Vagina (tissue), 2 donors: ENCODE measurements around the gene WTIP. TPM values are rescaled to one million over a fixed set of nuclear protein-coding genes. Genes with fewer than 3 reads are reported as not detected.

Source experiments
- DNase-seq, 2 donors: peaks; one replicate each; pipeline ENCODE4 v3.0.0-alpha.2; 2017; ENCODE audit errors: extremely low spot score in 2 of 2
- H3K27ac ChIP-seq: fragments of 200-600 bp; sonication (generic); one replicate; pipeline ENCODE4 v1.5.1; 2019
- H3K27me3 ChIP-seq: fragments of 200-600 bp; sonication (generic); one replicate; pipeline ENCODE4 v1.5.1; 2019
- H3K36me3 ChIP-seq, 2 donors: fragments of 200-600 bp; sonication (generic); one replicate each; pipeline ENCODE4 v1.5.1; 2017 to 2019
- H3K4me1 ChIP-seq: fragments of 200-600 bp; sonication (generic); one replicate; pipeline ENCODE4 v1.5.1; 2019
- H3K4me3 ChIP-seq, 2 donors: fragments of 200-600 bp; sonication (generic); 1 replicate in 1 of 2; 2 replicates in 1 of 2; pipeline ENCODE4 v1.5.1; 2016 to 2019
- H3K9me3 ChIP-seq: fragments of 200-600 bp; sonication (generic); one replicate; pipeline ENCODE4 v1.5.1; 2019
- CTCF ChIP-seq, 3 experiments: fragments of 450-650 bp in 2 of 3; fragments of 200-600 bp in 1 of 3; sonication (generic) in 1 of 3; IDR thresholded peaks; one replicate each; pipeline ENCODE4 v1.5.1; 2017 to 2019; ENCODE audit warnings: antibody characterized with exemption in 3 of 3, mild to moderate bottlenecking in 2 of 3, moderate library complexity in 2 of 3
- POLR2A ChIP-seq, 2 donors: fragments of 450-650 bp; IDR thresholded peaks; one replicate each; pipeline ENCODE4 v1.6.1; 2017; ENCODE audit warnings: antibody characterized with exemption in 2 of 2, mild to moderate bottlenecking in 2 of 2, moderate library complexity in 2 of 2
- POLR2AphosphoS5 ChIP-seq, 2 donors: sonication (generic); formaldehyde crosslinking; IDR thresholded peaks; one replicate each; pipeline ENCODE4 v1.9.0; 2017; ENCODE audit warnings: antibody characterized with exemption in 2 of 2, mild to moderate bottlenecking in 2 of 2, low read depth in 1 of 2; ENCODE audit not compliant: insufficient read depth in 1 of 2
- intact Hi-C: fragments of 100-400 bp; cut with DNase I; formaldehyde crosslinking; loops from one replicate; pipeline ENCODE4 v1.15.1; 2023
- total RNA-seq: library from RNA; depleted of rRNA; stranded (reverse); fragments of >200 nt; gene quantifications from one replicate; pipeline ENCODE4 v1.2.3, GENCODE V29; 2016

WTIP gene
- total RNA-seq, 1 donor from 2014 or later, result 7.6 TPM

DNA sequence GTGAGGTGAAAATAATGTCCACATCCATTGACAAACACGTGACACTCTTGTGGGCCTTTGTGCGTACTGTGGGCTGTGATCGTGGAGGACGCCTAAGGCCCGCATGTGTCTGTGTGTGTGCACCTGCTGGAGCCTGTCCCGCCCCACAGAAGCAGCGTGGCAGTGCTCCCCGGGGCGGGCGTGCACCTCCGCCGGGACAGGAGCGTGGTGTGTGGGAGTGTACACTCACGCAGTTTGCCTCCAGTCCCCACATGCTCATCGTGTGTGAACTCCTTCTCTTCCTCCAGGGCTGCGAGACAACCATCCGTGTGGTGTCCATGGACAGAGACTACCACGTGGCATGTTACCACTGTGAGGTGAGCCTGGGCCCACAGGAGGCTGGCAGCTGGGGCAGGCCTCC is 13.9 kb downstream of the WTIP start:
- H3K36me3 ChIP-seq, result peaks cover 0 to 47% of the 10 kb centered on the region in 2 donors
- no peaks in the 10 kb centered on the region for H3K4me1 ChIP-seq
- H3K27ac ChIP-seq, result no peak overlapping the region
- intact Hi-C loops, result no loop called here
- H3K27me3 ChIP-seq, result no peaks in the 10 kb centered on the region
- TF ChIP-seq CTCF (IDR thresholded peaks at IDR 0.05) (no peak), POLR2AphosphoS5 (IDR thresholded peaks at IDR 0.05; ENCODE audit: insufficient read depth in 1 of 2, low read depth in 1 of 2) (no peak), POLR2A (IDR thresholded peaks at IDR 0.05) (no peak)
- H3K4me3 ChIP-seq, result no peak overlapping the region
- DNase-seq, result no peak
- H3K9me3 ChIP-seq, result no peaks in the 10 kb centered on the region

DNA sequence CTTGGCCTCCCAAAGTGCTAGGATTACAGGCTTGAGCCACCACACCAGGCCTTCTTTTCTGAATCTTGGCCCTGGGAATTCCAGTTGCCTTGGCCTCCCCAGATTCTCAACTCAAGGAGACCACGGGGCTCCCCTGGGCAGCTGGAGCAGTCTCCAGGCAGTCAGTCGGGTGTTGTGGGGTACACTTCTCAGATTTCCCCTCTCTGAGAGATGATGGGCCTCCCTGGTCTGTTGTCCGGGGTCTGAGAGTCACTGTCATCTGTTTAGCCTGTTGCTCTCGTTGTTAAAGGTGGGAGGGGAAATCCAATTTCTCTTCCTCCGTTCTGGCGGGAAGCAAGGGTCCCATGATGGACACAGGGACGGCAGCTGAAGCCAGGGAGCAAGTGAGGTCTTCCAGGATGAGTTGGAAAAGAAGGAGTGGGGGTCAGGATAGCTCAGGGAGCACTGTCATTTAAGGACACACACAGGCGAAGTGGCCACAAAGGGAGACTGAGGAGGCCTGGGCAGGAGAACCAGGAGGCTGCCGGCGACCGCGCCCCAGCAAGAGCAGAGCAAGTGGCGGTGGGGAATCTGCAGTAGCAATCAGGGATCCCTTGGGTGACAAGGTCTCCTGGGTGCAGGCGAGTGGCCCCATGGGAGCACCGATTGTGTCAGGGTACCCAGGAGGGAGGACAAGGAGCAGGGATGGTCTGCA is 15.7 kb downstream of the WTIP start:
- intact Hi-C loops, result no loop called here
- Histone ChIP-seq H3K27ac (no peak overlapping the region), H3K4me1 (peaks cover 6% of the 10 kb centered on the region), H3K36me3 (peaks cover 0 to 45% of the 10 kb centered on the region in 2 donors), H3K4me3 (no peak overlapping the region), H3K9me3 (no peaks in the 10 kb centered on the region), H3K27me3 (no peaks in the 10 kb centered on the region)
- no peak for TF ChIP-seq POLR2AphosphoS5 (IDR thresholded peaks at IDR 0.05; ENCODE audit: insufficient read depth in 1 of 2, low read depth in 1 of 2)
- no peak for TF ChIP-seq POLR2A (IDR thresholded peaks at IDR 0.05)
- TF ChIP-seq CTCF (IDR thresholded peaks at IDR 0.05), result no peak
- no peak for DNase-seq

DNA sequence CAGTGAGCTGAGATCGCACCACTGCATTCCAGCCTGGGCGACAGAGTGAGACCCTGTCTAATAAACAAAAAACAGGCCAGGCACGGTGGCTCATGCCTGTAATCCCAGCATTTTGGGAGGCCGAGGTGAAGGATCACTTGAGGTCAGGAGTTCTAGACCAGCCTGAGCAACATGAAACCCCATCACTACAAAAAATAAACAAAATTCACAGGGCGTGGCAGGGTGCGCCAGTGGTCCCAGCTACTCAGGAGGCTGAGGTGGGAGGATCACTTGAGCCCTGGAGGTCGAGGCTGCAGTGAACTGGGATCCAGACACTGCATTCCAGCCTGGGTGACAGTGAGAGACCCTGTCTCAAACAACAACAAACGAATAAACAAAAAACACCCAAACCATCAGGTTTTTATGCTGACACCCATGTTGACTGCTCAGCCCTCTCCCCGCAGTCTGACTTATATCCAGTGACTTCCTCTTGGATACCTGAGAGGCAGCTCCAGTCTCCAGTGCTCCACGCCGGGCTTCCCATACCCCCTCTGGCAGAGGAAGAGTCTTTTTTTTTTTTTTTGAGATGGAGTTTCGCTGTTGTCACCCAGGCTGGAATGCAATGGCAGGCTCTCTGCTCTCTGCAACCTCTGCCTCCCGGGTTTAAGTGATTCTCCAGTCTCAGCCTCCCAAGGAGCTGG is 17.7 kb downstream of the WTIP start:
- Histone ChIP-seq H3K36me3 (peaks cover 0 to 31% of the 10 kb centered on the region in 2 donors), H3K4me3 (no peak overlapping the region), H3K27me3 (no peaks in the 10 kb centered on the region), H3K4me1 (peaks cover 16% of the 10 kb centered on the region), H3K9me3 (no peaks in the 10 kb centered on the region), H3K27ac (no peak overlapping the region)
- no peak for TF ChIP-seq POLR2AphosphoS5 (IDR thresholded peaks at IDR 0.05; ENCODE audit: insufficient read depth in 1 of 2, low read depth in 1 of 2)
- no peak for TF ChIP-seq POLR2A (IDR thresholded peaks at IDR 0.05)
- no peak for DNase-seq
- intact Hi-C loops, result no loop called here

- no peak overlapping the region for H3K27ac ChIP-seq
- intact Hi-C loops, result no loop called here
- no peak overlapping the region for H3K4me3 ChIP-seq
- DNase-seq, result no peak
- H3K27me3 ChIP-seq, result no peaks in the 10 kb centered on the region
- no peaks in the 10 kb centered on the region for H3K9me3 ChIP-seq
- TF ChIP-seq POLR2AphosphoS5 (IDR thresholded peaks at IDR 0.05; ENCODE audit: insufficient read depth in 1 of 2, low read depth in 1 of 2) (no peak), CTCF (IDR thresholded peaks at IDR 0.05) (no peak), POLR2A (IDR thresholded peaks at IDR 0.05) (no peak)
- H3K36me3 ChIP-seq, result peaks cover 0 to 20% of the 10 kb centered on the region in 2 donors
- peaks cover 16% of the 10 kb centered on the region for H3K4me1 ChIP-seq
These were observed 19.1 kb downstream of the WTIP start for GRCh38 chr19:34500656-34501120.

- Histone ChIP-seq H3K27me3 (no peaks in the 10 kb centered on the region), H3K36me3 (peaks cover 0 to 11% of the 10 kb centered on the region in 2 donors), H3K4me1 (peaks cover 16% of the 10 kb centered on the region), H3K9me3 (no peaks in the 10 kb centered on the region), H3K27ac (peak overlapping the region; percentile 58), H3K4me3 (no peak overlapping the region)
- peak in 1 of 2 donors; percentile 89 for DNase-seq
- TF ChIP-seq POLR2AphosphoS5 (IDR thresholded peaks at IDR 0.05; ENCODE audit: insufficient read depth in 1 of 2, low read depth in 1 of 2) (peak; percentile 14 to 58), POLR2A (IDR thresholded peaks at IDR 0.05) (no peak), CTCF (IDR thresholded peaks at IDR 0.05) (peak; percentile 94 to 98 (median 94))
- intact Hi-C loops, result no loop called here
These were observed 20.1 kb downstream of the WTIP start for GRCh38 chr19:34501339-34502320.
